ENCODE results near the gene POLDIP3.

- TF ChIP-seq, protein P1, sequence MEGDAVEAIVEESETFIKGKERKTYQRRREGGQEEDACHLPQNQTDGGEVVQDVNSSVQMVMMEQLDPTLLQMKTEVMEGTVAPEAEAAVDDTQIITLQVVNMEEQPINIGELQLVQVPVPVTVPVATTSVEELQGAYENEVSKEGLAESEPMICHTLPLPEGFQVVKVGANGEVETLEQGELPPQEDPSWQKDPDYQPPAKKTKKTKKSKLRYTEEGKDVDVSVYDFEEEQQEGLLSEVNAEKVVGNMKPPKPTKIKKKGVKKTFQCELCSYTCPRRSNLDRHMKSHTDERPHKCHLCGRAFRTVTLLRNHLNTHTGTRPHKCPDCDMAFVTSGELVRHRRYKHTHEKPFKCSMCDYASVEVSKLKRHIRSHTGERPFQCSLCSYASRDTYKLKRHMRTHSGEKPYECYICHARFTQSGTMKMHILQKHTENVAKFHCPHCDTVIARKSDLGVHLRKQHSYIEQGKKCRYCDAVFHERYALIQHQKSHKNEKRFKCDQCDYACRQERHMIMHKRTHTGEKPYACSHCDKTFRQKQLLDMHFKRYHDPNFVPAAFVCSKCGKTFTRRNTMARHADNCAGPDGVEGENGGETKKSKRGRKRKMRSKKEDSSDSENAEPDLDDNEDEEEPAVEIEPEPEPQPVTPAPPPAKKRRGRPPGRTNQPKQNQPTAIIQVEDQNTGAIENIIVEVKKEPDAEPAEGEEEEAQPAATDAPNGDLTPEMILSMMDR (IDR thresholded peaks at IDR 0.05): peak; percentile 84 to 96 (median 90)
- no peak for TF ChIP-seq POLR2A (IDR thresholded peaks at IDR 0.05)
Measured at GRCh38 chr22:42621505-42622002, 6.9 kb upstream of the POLDIP3 start.
